Activated CD4-positive, alpha-beta T cell treated with anti-CD3 and anti-CD28 coated beads, Interleukin-10, Interleukin-2, amounts not matched to agents 100 ng/mL and 50 ng/mL, durations not matched to agents 16 hours and 8 hours (primary cell): Measurements from ENCODE around the gene STK39.
"Not testable (repeated sequence)": the region's sequence is repeated elsewhere in the genome, so short reads cannot be mapped to it uniquely, and the experiment has no call there.

Source experiments
- DNase-seq: peaks from one replicate; pipeline ENCODE4 v3.0.0-alpha.2; 2020

STK39 gene

DNA sequence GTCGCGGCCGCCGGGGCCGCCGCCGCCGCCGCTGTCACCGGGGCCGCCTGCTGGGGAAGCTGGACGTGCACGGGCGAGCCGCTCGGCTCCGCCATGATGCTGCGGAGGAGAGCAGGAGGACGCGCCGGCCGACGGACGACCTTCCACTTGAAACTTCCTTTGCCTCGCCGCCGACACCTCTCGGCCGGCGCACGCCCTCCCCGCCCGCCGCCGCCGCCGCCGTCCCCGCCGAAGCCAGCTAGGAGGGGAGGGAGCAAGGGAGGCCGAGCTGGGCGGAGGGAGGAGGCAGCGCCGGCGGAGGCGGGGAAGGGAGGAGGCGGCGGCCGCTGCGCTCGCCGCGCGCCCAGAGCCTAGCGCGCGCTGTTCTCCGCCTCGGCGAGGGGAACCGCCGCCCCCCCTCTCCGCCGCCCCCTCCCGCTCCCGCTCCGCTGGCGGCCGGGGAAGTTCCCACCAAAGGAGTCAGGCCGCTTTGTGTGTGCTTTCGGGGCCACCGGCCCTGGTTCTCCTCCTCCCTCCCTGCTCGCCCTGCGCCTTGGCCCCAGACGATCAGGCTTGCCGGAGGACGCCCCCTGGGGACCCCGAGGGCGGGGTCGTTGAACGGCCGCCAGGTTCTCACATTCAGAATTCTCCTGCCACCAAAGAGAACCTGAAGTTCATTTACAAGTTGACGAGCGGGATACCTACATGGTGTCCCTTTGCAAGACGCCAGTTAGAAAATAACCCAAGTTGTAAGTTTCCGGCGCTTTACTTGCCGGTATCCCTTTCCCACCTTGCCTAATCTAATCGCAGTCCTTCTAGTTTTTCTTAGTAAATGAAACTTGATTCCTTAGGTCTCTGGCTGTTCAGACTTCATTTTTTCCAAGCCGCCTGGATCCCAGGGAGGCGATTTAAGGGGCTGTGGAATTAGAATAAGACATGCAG, at the start of gene STK39:
STK39 (minus strand) TSS at position 255 of the 921 bp plus-strand sequence; CDS start at position 95, 160 bp downstream.
- DNase-seq = peak; percentile 83

GRCh38 chr2:168295051-168295450, 47.7 kb upstream of the STK39 start:
- no peak for DNase-seq

- no peak for DNase-seq
These were observed 47.0 kb upstream of the STK39 start for GRCh38 chr2:168294409-168294808.

GRCh38 chr2:168293766-168294165, 46.4 kb upstream of the STK39 start:
- no peak for DNase-seq

DNA sequence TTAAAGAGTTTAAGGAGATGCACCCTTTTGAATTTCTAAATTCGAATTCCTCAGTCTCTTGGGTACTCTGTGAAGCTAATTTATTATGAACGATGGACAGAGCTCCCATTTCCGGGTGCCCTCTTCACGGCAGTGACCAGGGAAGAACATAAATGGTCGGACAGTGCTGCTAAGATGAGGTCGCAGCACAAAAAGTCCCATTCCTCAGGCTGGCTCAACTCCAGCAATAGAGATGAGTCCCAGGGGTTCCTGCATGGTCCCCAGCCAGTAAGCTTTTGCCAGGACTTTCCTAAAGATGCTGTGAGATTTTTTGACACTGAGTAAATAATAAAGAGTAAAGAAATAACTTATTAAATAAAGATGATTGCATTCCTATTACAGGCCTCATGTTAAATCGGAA, 43.0 kb upstream of the STK39 start:
- no peak for DNase-seq

GRCh38 chr2:168289880-168290279, 42.5 kb upstream of the STK39 start:
- DNase-seq = no peak

- no peak for DNase-seq
These were observed 39.1 kb upstream of the STK39 start for GRCh38 chr2:168286535-168286934.

DNA sequence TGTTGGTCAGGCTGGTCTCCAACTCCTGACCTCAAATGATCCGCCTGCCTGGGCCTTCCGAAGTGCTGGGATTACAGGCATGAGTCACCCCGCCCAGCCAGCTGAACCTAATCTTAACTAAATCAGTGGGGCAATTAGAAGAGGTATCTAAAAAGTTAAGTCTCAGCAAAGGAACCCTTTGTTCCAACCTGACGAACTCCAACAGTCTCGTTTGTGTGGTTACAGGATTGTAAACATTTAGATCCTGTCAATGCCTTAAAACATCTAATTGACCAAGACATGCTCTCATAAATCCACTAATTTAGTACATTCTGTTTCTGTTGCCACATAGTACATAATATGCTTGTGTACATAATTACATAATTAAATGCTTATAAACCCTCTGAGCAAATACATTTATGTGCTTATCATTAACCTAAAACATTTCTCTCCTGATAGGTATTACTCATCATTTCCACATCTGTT, 31.1 kb upstream of the STK39 start:
- no peak for DNase-seq

GRCh38 chr2:168277276-168277675, 29.9 kb upstream of the STK39 start:
- DNase-seq = no peak

GRCh38 chr2:168272225-168272624, 24.8 kb upstream of the STK39 start:
- DNase-seq = no peak

GRCh38 chr2:168262926-168263325, 15.5 kb upstream of the STK39 start:
- DNase-seq = not testable (repeated sequence)

DNA sequence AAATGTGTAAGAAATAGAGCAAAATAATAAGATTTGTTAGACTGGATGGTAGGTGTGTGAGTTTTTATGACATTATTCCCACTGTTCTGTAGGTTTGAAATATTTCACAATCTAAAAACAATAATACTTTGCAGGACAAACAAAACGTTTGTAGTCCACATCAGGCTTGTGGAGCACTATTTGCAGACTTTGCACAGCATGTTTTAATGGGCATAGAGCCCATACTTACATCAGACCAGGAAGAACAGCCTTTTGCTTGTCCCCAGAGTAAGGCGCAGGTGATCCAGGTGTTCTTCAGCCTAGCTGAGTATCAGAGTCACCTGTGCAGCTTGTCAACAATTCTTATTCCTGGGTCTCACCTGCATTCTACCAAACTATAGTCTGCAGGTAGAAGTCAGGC, 9.1 kb upstream of the STK39 start:
- no peak for DNase-seq

DNA sequence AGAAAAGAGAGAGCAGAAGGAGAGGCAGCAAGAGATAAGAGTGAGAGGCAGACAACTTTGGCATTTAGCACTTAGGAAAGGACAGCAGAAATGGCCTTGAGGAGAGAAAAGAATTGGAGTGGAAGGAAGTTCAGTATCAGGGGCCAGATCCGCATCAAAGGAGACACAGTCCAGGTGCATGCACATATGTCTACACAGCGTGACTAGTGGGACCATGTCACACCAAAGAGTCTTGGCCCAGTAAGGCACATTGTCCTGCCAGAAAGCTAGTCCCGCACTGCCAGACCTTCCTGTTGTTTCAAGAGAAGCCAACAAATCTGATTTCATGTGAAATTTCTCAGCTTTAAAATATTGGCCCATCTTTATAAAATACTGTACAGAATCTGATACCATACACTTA, 8.5 kb upstream of the STK39 start:
- no peak for DNase-seq

GRCh38 chr2:168255103-168255502, 7.7 kb upstream of the STK39 start:
- no peak for DNase-seq

DNA sequence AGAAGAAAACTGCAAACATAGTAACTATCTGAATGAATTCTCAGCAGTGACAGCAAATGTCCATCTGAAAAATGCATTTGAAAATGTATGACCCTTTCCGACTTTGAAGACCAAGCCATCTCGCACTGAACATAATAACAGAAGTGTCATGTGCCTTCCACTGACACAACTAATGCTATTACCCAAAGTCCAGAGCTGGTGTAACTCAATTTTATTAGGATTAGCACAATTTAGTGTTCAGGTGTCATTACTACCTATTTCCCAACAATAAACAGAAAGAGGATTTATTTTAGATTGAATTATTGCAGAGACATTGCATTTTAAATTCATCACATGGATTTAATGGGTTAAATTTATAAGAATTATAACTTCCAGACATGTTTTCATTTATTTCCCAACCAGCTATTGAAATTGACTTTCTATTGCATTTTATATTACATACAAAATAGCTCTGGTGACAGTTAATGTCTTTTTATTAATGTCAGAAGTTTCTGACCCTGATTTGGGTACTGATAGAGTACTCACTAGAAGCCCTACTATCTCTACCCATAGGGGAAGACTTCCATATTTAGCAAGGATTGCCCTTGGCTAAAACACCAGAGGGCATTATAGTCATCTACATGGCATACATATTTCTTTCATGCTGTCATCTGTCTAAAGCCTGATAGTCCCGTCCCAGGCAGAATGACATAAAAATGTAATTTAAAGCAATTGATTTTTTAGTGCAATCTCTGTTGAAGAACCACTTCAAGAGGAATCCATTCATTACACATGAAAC, 7.0 kb upstream of the STK39 start:
- DNase-seq = no peak

DNA sequence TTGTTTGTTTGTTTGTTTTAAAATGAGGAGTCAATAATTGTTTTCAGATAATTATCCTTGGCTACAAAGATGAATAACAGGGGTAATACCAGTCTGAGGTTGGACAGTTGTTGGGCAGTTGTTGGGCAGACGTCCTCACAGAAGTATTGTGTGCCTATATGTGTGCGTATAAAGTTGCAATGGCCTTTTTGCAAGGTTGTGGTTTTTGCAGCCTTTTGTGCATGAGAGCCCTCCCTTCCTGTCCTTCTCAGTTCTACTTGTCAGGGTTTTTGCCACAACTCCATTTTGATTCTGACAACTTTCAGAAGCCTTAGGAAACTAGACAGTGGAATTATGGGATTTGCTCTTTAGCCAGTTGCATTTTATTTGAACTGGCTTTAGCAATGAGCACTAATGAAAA, 6.0 kb upstream of the STK39 start:
- DNase-seq = no peak

- DNase-seq = no peak
These were observed 5.6 kb upstream of the STK39 start for GRCh38 chr2:168252976-168253375.

GRCh38 chr2:168246483-168247340, 683 bp downstream of the STK39 start:
- DNase-seq = peak; percentile 81

DNA sequence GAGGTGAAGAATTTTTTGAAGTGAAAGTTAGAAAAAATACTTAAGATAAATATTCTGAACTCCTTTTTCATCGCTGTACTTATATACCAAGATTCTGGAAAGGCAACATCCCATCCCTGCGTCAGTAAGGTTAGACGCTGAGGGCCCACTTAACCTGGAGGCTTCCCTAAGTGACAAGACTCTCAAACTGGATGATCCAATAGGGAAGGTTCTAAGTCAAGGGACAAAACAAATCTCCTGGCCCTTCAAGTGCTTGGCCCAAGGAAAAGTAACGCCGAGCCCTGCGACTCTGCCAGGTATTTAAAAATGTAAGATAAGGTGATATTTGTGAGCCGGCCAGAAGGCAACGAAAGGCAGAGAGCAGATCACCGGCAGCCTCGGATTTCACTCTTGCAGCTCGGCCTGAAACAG, 1.3 kb downstream of the STK39 start:
- no peak for DNase-seq

DNA sequence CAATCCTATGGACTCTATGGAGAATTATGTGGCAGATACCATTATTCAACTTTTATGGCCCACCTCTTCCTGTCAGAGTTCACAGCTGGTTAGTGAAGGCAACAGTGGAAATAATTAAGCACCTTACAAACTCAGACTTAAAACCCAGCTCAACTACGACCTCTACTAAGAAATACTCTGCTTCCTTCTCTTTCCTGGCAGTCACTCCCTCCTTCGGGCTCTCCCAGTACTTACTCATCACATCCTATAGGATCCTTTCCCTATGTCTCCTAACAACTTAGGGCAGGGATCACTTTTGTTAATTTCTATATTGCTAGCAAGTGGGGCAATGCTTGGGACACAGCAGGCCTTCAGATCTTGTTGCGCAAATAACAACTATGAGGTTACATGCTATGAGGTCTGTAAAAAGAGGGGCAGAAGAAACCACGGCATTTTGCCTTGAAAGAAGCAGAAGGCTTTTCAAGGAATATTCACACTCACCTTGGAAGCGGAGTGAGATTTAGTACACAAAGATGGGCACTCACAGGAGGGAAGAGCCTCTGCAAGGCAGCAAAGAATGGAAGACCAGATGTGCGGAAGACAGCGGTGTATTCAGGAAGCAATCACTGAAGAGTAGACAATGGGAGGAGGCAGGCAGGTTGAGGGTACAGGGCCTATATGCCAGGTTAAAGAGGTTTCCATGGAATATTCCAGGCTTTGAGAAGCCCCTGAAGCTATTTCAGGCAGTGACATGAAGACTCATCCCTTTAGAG, 2.1 kb downstream of the STK39 start:
- peak; percentile 45 for DNase-seq

- DNase-seq = peak; percentile 90
These were observed 3.1 kb downstream of the STK39 start for GRCh38 chr2:168244318-168244717.

GRCh38 chr2:168243061-168243460, 4.3 kb downstream of the STK39 start:
- DNase-seq = no peak
